Measurements from ENCODE around the gene PHF24. TPM values are rescaled to one million over a fixed set of nuclear protein-coding genes. Genes with fewer than 3 reads are reported as not detected.
A peak's percentile ranks its signal among the peaks of the same experiment; 100 is the strongest.
"Not testable (repeated sequence)": the region's sequence is repeated elsewhere in the genome, so short reads cannot be mapped to it uniquely, and the experiment has no call there.

The PHF24 gene
- total RNA-seq, 1 experiment from 2014 or later, result not detected

DNA sequence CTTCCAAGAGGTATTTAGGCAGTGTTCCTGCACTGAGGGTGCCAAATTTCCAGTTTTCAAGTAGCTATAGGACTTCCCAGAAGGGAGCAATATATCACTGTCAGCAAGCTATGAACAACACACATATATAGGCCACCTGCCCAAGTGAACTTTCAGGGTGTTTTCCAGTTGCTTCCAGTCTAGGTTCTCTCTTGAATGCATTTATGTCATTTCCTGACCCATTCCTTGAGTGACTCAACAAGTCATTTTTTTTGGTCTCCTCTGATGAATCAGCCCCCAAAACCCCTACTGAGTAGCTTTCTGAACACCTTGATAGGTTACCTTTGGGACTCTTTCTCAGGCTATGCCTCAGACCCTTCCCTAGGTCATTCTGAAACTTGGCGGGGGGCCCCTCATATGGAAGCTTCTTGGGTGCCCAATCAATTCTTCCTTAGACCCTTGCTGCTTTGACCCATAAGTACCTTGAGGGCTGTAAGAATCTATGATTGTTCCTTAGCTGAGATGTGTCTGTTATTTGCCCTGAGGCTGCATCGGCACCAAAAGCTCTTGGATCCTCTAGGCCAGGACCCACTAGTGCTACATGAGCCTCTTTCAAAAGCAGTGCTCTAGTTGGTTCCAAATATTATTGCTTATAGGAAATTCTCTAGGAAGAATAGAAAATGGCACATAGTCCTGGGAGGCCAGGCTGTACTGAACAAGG lies 43.9 kb downstream of the PHF24 start:
- POLR2A ChIA-PET (ENCODE audit: unreplicated experiment), result no interaction called here

GRCh38 chr9:35002623-35003022 lies 44.5 kb downstream of the PHF24 start:
- BruUV-seq (replicated peaks), result no TSS peak
- peaks cover 18% of the 10 kb centered on the region for H3K4me1 ChIP-seq (replicated peaks; ENCODE audit: insufficient read depth)
- H3K4me2 ChIP-seq, result no peak overlapping the region
- H4K20me1 ChIP-seq (ENCODE audit: insufficient read depth), result no peaks in the 10 kb centered on the region
- no peak for DNase-seq
- no peaks in the 10 kb centered on the region for H3K36me3 ChIP-seq (ENCODE audit: low read depth)
- H3K27me3 ChIP-seq (ENCODE audit: insufficient read depth, low read depth), result no peaks in the 10 kb centered on the region
- no peaks in the 10 kb centered on the region for H3K9me2 ChIP-seq (ENCODE audit: insufficient read depth)
- TF ChIP-seq, protein P1, sequence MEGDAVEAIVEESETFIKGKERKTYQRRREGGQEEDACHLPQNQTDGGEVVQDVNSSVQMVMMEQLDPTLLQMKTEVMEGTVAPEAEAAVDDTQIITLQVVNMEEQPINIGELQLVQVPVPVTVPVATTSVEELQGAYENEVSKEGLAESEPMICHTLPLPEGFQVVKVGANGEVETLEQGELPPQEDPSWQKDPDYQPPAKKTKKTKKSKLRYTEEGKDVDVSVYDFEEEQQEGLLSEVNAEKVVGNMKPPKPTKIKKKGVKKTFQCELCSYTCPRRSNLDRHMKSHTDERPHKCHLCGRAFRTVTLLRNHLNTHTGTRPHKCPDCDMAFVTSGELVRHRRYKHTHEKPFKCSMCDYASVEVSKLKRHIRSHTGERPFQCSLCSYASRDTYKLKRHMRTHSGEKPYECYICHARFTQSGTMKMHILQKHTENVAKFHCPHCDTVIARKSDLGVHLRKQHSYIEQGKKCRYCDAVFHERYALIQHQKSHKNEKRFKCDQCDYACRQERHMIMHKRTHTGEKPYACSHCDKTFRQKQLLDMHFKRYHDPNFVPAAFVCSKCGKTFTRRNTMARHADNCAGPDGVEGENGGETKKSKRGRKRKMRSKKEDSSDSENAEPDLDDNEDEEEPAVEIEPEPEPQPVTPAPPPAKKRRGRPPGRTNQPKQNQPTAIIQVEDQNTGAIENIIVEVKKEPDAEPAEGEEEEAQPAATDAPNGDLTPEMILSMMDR (conservative IDR thresholded peaks at IDR 0.05), result no peak
- no peak for TF ChIP-seq EZH2 (IDR thresholded peaks at IDR 0.05; ENCODE audit: low read depth)
- POLR2A ChIA-PET (ENCODE audit: unreplicated experiment), result no interaction called here
- intact Hi-C loops (cut with micrococcal nuclease; ENCODE audit: unreplicated experiment), result no loop called here
- H3K79me2 ChIP-seq (ENCODE audit: low read depth), result no peaks in the 10 kb centered on the region
- no peaks in the 10 kb centered on the region for H3K9me3 ChIP-seq (ENCODE audit: insufficient read depth, low read depth)
- H2AFZ ChIP-seq, result no peak overlapping the region
- H3K4me3 ChIP-seq, result no peak overlapping the region
- H3K27ac ChIP-seq, result no peak overlapping the region
- CTCF ChIA-PET, result no interaction called here
- H3F3A ChIP-seq (ENCODE audit: insufficient read depth, low read depth), result no peaks in the 10 kb centered on the region

More for the DNA sequence above, 43.9 kb downstream of the PHF24 start:
- no peaks in the 10 kb centered on the region for H3K36me3 ChIP-seq (ENCODE audit: low read depth)
- H3K79me2 ChIP-seq (ENCODE audit: low read depth), result no peaks in the 10 kb centered on the region
- H3K4me1 ChIP-seq (replicated peaks; ENCODE audit: insufficient read depth), result peaks cover 18% of the 10 kb centered on the region
- no peak for TF ChIP-seq EZH2 (IDR thresholded peaks at IDR 0.05; ENCODE audit: low read depth)
- TF ChIP-seq, protein P1 (conservative IDR thresholded peaks at IDR 0.05), result no peak
- H3K27ac ChIP-seq, result peak overlapping the region; percentile 47
- no peaks in the 10 kb centered on the region for H3K9me3 ChIP-seq (ENCODE audit: insufficient read depth, low read depth)
- no peak overlapping the region for H3K4me3 ChIP-seq
- no peaks in the 10 kb centered on the region for H3F3A ChIP-seq (ENCODE audit: insufficient read depth, low read depth)
- H2AFZ ChIP-seq, result no peak overlapping the region
- H3K27me3 ChIP-seq (ENCODE audit: insufficient read depth, low read depth), result no peaks in the 10 kb centered on the region
- intact Hi-C loops (cut with micrococcal nuclease; ENCODE audit: unreplicated experiment), result no loop called here
- H4K20me1 ChIP-seq (ENCODE audit: insufficient read depth), result no peaks in the 10 kb centered on the region
- BruUV-seq (replicated peaks), result no TSS peak
- DNase-seq, result peak in 1 of 2 experiments; percentile 63
- H3K4me2 ChIP-seq, result no peak overlapping the region
- CTCF ChIA-PET, result no interaction called here
- no peaks in the 10 kb centered on the region for H3K9me2 ChIP-seq (ENCODE audit: insufficient read depth)

DNA sequence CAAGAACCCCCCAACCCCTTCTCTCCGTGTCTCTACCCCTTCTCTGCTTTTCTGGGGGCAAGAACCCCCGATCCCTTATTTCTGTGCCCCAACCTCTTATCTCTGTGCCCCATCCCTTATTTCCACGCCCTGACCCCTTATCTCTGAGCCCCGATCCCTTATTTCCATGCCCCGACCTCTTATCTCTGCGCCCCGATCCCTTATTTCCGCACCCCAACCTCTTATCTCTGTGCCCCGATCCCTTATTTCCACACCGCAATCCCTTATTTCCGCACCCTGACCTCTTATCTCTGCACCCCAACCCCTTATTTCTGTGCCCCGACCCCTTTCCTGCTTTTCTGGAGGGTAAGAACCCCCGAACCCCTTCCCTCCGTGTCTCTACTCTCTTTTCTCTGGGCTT lies 46.2 kb downstream of the PHF24 start:
- CTCF ChIA-PET; H3K27me3 ChIP-seq (ENCODE audit: insufficient read depth, low read depth); H3K4me3 ChIP-seq; POLR2A ChIA-PET (ENCODE audit: unreplicated experiment); H4K20me1 ChIP-seq (ENCODE audit: insufficient read depth); H3K36me3 ChIP-seq (ENCODE audit: low read depth); H2AFZ ChIP-seq; BruUV-seq (replicated peaks); H3K9me3 ChIP-seq (ENCODE audit: insufficient read depth, low read depth); H3K9me2 ChIP-seq (ENCODE audit: insufficient read depth); H3K79me2 ChIP-seq (ENCODE audit: low read depth); DNase-seq; H3F3A ChIP-seq (ENCODE audit: insufficient read depth, low read depth); H3K27ac ChIP-seq; H3K4me2 ChIP-seq; intact Hi-C loops (cut with micrococcal nuclease; ENCODE audit: unreplicated experiment): not testable (repeated sequence)
- peaks cover 18% of the 10 kb centered on the region for H3K4me1 ChIP-seq (replicated peaks; ENCODE audit: insufficient read depth)

Measured in PC-9 (cell line).